Stomach (tissue), 9 donors: ENCODE measurements around the gene B3GNT8. TPM values are rescaled to one million over a fixed set of nuclear protein-coding genes. Genes with fewer than 3 reads are reported as not detected.
A peak's percentile ranks its signal among the peaks of the same experiment; 100 is the strongest.

Experiments used
- DNase-seq, 2 donors: peaks; one replicate each; pipeline versions ENCODE4 v3.0.0 to v3.0.0-alpha.2; 2013 to 2019
- H3K27ac ChIP-seq, 5 donors: fragments of 200-600 bp in 4 of 5; sonication (generic) in 4 of 5; one replicate each; pipeline ENCODE4 v1.5.1; 2013 to 2019; ENCODE audit warnings: mild to moderate bottlenecking in 1 of 5, moderate library complexity in 1 of 5
- H3K27me3 ChIP-seq, 3 donors: fragments of 200-600 bp; sonication (generic); one replicate each; pipeline ENCODE4 v1.5.1; 2017 to 2019; ENCODE audit warnings: mixed run types in 1 of 3
- H3K36me3 ChIP-seq, 4 donors: fragments of 200-600 bp; sonication (generic); 1 replicate in 3 of 4; 2 replicates in 1 of 4; pipeline ENCODE4 v1.5.1; 2016 to 2019
- H3K4me1 ChIP-seq, 4 donors: fragments of 200-600 bp; sonication (generic); one replicate each; pipeline ENCODE4 v1.5.1; 2016 to 2019
- H3K4me3 ChIP-seq, 4 donors: fragments of 200-600 bp; sonication (generic) in 3 of 4; one replicate each; pipeline ENCODE4 v1.5.1; 2016 to 2019; ENCODE audit warnings: mild to moderate bottlenecking in 1 of 4
- H3K9me3 ChIP-seq, 4 donors: fragments of 200-600 bp; sonication (generic); one replicate each; pipeline ENCODE4 v1.5.1; 2016 to 2019
- CTCF ChIP-seq, 7 experiments: fragments of 450-650 bp in 4 of 7; fragments of 200-600 bp in 3 of 7; sonication (generic) in 3 of 7; IDR thresholded peaks; one replicate each; pipeline ENCODE4 v1.5.1; 2016 to 2019; ENCODE audit warnings: antibody characterized with exemption in 7 of 7, control low read depth in 2 of 7, mild to moderate bottlenecking in 1 of 7
- EP300 ChIP-seq: sonication (generic); formaldehyde crosslinking; IDR thresholded peaks from one replicate; pipeline ENCODE4 v1.6.1; 2017; ENCODE audit warnings: antibody characterized with exemption
- POLR2A ChIP-seq, 4 donors: fragments of 450-650 bp; IDR thresholded peaks; one replicate each; pipeline ENCODE4 v1.6.1; 2016; ENCODE audit warnings: antibody characterized with exemption in 4 of 4, control low read depth in 2 of 4, mild to moderate bottlenecking in 1 of 4, moderate library complexity in 1 of 4
- POLR2AphosphoS5 ChIP-seq, 3 donors: sonication (generic); formaldehyde crosslinking; IDR thresholded peaks; one replicate each; pipeline ENCODE4 v1.6.1; 2016; ENCODE audit warnings: antibody characterized with exemption in 3 of 3
- WGBS, 5 donors: extraction: QIAGEN DNeasy Blood & Tissue Kit in 3 of 5; methylation state at CpG; one replicate each; pipeline versions ENCODE4 v1.1.5 to v1.1.7; 2013 to 2018; 5-methylcytosine and 5-hydroxymethylcytosine counted together
- intact Hi-C: fragments of 100-400 bp; cut with DNase I; formaldehyde crosslinking; loops from one replicate; pipeline ENCODE4 v1.15.1; 2023; ENCODE audit warnings: low total_unique reads
- polyA plus RNA-seq, 3 donors: library from polyadenylated mRNA; stranded (reverse); fragments of 200-250 nt; gene quantifications; one replicate each; pipeline ENCODE4 v1.2.3, GENCODE V29; 2013
- total RNA-seq, 5 donors: library from RNA; depleted of rRNA; stranded (reverse); fragments of >200 nt; gene quantifications; one replicate each; pipeline versions ENCODE4 v1.1.0 to v1.2.3, GENCODE V29; 2014 to 2016
- donor health status: healthy with polysubstance abuse.
- donor health status: Bipolar disorder and iron deficiency.
- donor health status: healthy.

B3GNT8 gene
- total and polyA plus RNA-seq, 8 donors: 0.92 to 158 (median 5.4) TPM; not detected in 2

- Histone ChIP-seq H3K9me3 (no peaks in the 10 kb centered on the region), H3K27me3 (peaks cover 0 to 31% (median 4%) of the 10 kb centered on the region in 3 donors), H3K4me3 (no peak overlapping the region), H3K27ac (no peak overlapping the region), H3K4me1 (peaks cover 0 to 10% (median 10%) of the 10 kb centered on the region in 4 donors), H3K36me3 (no peaks in the 10 kb centered on the region)
- WGBS, 5 donors: 65 to 75% (median 70%) methylated on average over 3 of the region's 3 CpGs
- TF ChIP-seq POLR2A (IDR thresholded peaks at IDR 0.05) (no peak), CTCF (IDR thresholded peaks at IDR 0.05) (no peak), EP300 (no peak), POLR2AphosphoS5 (IDR thresholded peaks at IDR 0.05) (no peak)
- DNase-seq: no peak
- intact Hi-C loops: loop anchor here (5.0 kb wide), 1 partner anchor 117 kb away; no protein-coding TSS in a partner anchor
Measured at GRCh38 chr19:41449865-41450178, 22.6 kb upstream of the B3GNT8 start.

- 3 to 8% (median 5%) methylated on average over 21 to 22 of the region's 22 CpGs for whole genome bisulfite sequencing, 5 donors
- peaks cover 0 to 10% (median 10%) of the 10 kb centered on the region in 4 donors for H3K4me1 ChIP-seq
- TF ChIP-seq POLR2A (IDR thresholded peaks at IDR 0.05) (no peak), CTCF (IDR thresholded peaks at IDR 0.05) (peak in 5 of 7 experiments; percentile 89 to 97 (median 95)), EP300 (no peak), POLR2AphosphoS5 (IDR thresholded peaks at IDR 0.05) (peak in 1 of 3 donors; percentile 57)
- H3K36me3 ChIP-seq: no peaks in the 10 kb centered on the region
- H3K27ac ChIP-seq: no peak overlapping the region
- intact Hi-C loops: loop anchor here (5.0 kb wide), 1 partner anchor 118 kb away; no protein-coding TSS in a partner anchor
- H3K27me3 ChIP-seq: peaks cover 0 to 33% (median 4%) of the 10 kb centered on the region in 3 donors
- H3K9me3 ChIP-seq: no peaks in the 10 kb centered on the region
- peak; percentile 77 to 89 for DNase-seq
- H3K4me3 ChIP-seq: peak overlapping the region in 3 of 4 donors; percentile 19 to 30 (median 22)
Measured at GRCh38 chr19:41449079-41449864, 22.1 kb upstream of the B3GNT8 start.

- Histone ChIP-seq H3K27me3 (peaks cover 0 to 46% (median 4%) of the 10 kb centered on the region in 3 donors), H3K9me3 (no peaks in the 10 kb centered on the region), H3K36me3 (no peaks in the 10 kb centered on the region), H3K27ac (peak overlapping the region in 1 of 5 donors; percentile 8), H3K4me1 (peaks cover 0 to 10% (median 10%) of the 10 kb centered on the region in 4 donors), H3K4me3 (no peak overlapping the region)
- intact Hi-C loops: loop anchor here (5.0 kb wide), 1 partner anchor 119 kb away; no protein-coding TSS in a partner anchor
- no peak for TF ChIP-seq POLR2AphosphoS5 (IDR thresholded peaks at IDR 0.05)
- TF ChIP-seq CTCF (IDR thresholded peaks at IDR 0.05): no peak
- TF ChIP-seq POLR2A (IDR thresholded peaks at IDR 0.05): no peak
- TF ChIP-seq EP300: no peak
- 59 to 64% (median 59%) methylated on average over 12 of the region's 12 CpGs for WGBS, 5 donors
- DNase-seq: no peak
Measured at GRCh38 chr19:41447732-41448332, 20.7 kb upstream of the B3GNT8 start.

GRCh38 chr19:41445575-41445974 lies 18.4 kb upstream of the B3GNT8 start:
- Histone ChIP-seq H3K36me3 (no peaks in the 10 kb centered on the region), H3K27me3 (peaks cover 0 to 59% (median 4%) of the 10 kb centered on the region in 3 donors), H3K4me3 (no peak overlapping the region), H3K9me3 (no peaks in the 10 kb centered on the region), H3K4me1 (peaks cover 0 to 10% (median 10%) of the 10 kb centered on the region in 4 donors), H3K27ac (no peak overlapping the region)
- no peak for TF ChIP-seq EP300
- TF ChIP-seq POLR2A (IDR thresholded peaks at IDR 0.05): no peak
- no peak for TF ChIP-seq POLR2AphosphoS5 (IDR thresholded peaks at IDR 0.05)
- TF ChIP-seq CTCF (IDR thresholded peaks at IDR 0.05): no peak
- 52 to 72% (median 58%) methylated on average over 4 to 5 of the region's 5 CpGs for WGBS, 5 donors
- DNase-seq: no peak
- intact Hi-C loops: loop anchor here (5.0 kb wide), 1 partner anchor 122 kb away; no protein-coding TSS in a partner anchor
